ENCODE results near the gene GALNT10. TPM values are rescaled to one million over a fixed set of nuclear protein-coding genes. Genes with fewer than 3 reads are reported as not detected.
A peak's percentile ranks its signal among the peaks of the same experiment; 100 is the strongest.

Gene GALNT10
- total and polyA plus RNA-seq, 9 of the 15 experiments (the other 6 are each of a cell fraction or from before 2014, with no cell fraction given): 4.6 to 37.1 (median 13.3) TPM

- H3K4me3 ChIP-seq: no peak overlapping the region
- H3K36me3 ChIP-seq (ENCODE audit: control insufficient read depth, insufficient read depth, low read length): peaks cover 10% of the 10 kb centered on the region; the same call in 2 of the 3 replicates
- DNase-seq (ENCODE audit: extremely low read depth in 1 of 4, low spot score in 3 of 4): no peak
- no peaks in the 10 kb centered on the region for H3K79me2 ChIP-seq (ENCODE audit: control insufficient read depth, insufficient read depth, low read length)
- H3K9me1 ChIP-seq (ENCODE audit: control insufficient read depth, insufficient read depth, low read length): no peaks in the 10 kb centered on the region
- CTCF ChIA-PET (ENCODE audit: low intra/inter-chr PET ratio): no interaction called here
- H4K20me1 ChIP-seq (replicated peaks; ENCODE audit: control insufficient read depth, insufficient read depth, low read length): no peaks in the 10 kb centered on the region
- peaks cover 0 to 3% of the 10 kb centered on the region in 2 experiments; a peak in 2 of 5 replicates for H3K4me1 ChIP-seq (replicated peaks in 1 of 2; ENCODE audit: control insufficient read depth in 2 of 2, insufficient read depth in 2 of 2, low read length in 2 of 2)
- H3K9me3 ChIP-seq (replicated peaks; ENCODE audit: control insufficient read depth, insufficient read depth, low read depth, low read length): no peaks in the 10 kb centered on the region
- no peak for FAIRE-seq
- no peak for ATAC-seq
- no peak overlapping the region for H3K4me2 ChIP-seq (ENCODE audit: insufficient read depth, low read length)
- no peak overlapping the region for H3K27ac ChIP-seq (ENCODE audit: extremely low read depth, low read depth, low read length)
- intact Hi-C loops (cut with micrococcal nuclease) (no loop called here), in situ Hi-C loops (cut with MboI) (no loop called here)
- POLR2A ChIA-PET: interaction anchor here (0.6 to 0.7 kb wide), 2 partner anchors 41 to 294 kb away, joined by 3 to 4 read pairs; partner anchors contain the start of genes FAM114A2 and MFAP3
- 79% methylated on average over 5 of the region's 6 CpGs for WGBS (ENCODE audit: insufficient coverage, low coverage, missing lambda C conversion rate)
- no peak overlapping the region for H2AFZ ChIP-seq (ENCODE audit: low read depth, low read length)
- no peaks in the 10 kb centered on the region for H3K27me3 ChIP-seq (ENCODE audit: control insufficient read depth in 2 of 2, insufficient read depth in 2 of 2, low read length in 2 of 2)
- no TSS peak for BruUV-seq (replicated peaks)
- H3K9ac ChIP-seq (ENCODE audit: insufficient read depth in 1 of 2, low read depth in 2 of 2, low read length in 2 of 2): 0 out of 4 replicates have a peak overlapping the region, but pooled peaks of 1 of the 2 experiments have one; percentile 32
- TF ChIP-seq ZZZ3 (IDR thresholded peaks at IDR 0.05): no peak
- TF ChIP-seq ZBTB40 (IDR thresholded peaks at IDR 0.05): no peak
- no peak for TF ChIP-seq ZBTB40 (CRISPR knock-in tag; IDR thresholded peaks at IDR 0.05)
- TF ChIP-seq AFF1 (IDR thresholded peaks at IDR 0.05; ENCODE audit: low read depth in 1 of 2, partially characterized antibody in 2 of 2): no peak
- no peak for TF ChIP-seq CREB3L1 (IDR thresholded peaks at IDR 0.05; ENCODE audit: borderline replicate concordance, low read depth)
Measured at GRCh38 chr5:154332451-154332850, 141.9 kb downstream of the GALNT10 start.

All from K562 (cell line).